ENCODE data around the gene TRPM3.
"Not testable (repeated sequence)": the region's sequence is repeated elsewhere in the genome, so short reads cannot be mapped to it uniquely, and the experiment has no call there.

The TRPM3 gene

GRCh38 chr9:70658765-70659164, 462.7 kb downstream of the TRPM3 start:
- no peaks in the 10 kb centered on the region for H3K4me1 ChIP-seq
- H3K4me3 ChIP-seq (ENCODE audit: low read depth, low read length) = no peak overlapping the region
- no peak overlapping the region for H2AFZ ChIP-seq
- H3K27me3 ChIP-seq (ENCODE audit: control insufficient read depth, insufficient read depth, low read length) = no peaks in the 10 kb centered on the region
- no peak for TF ChIP-seq CTCF (IDR thresholded peaks at IDR 0.05)
- H3K9ac ChIP-seq = no peak overlapping the region
- H3K4me2 ChIP-seq (ENCODE audit: low read length) = no peak overlapping the region
- no peak overlapping the region for H3K27ac ChIP-seq
- H3K36me3 ChIP-seq (ENCODE audit: control insufficient read depth, insufficient read depth, low read length) = no peaks in the 10 kb centered on the region
- no peaks in the 10 kb centered on the region for H3K9me3 ChIP-seq (ENCODE audit: control insufficient read depth, low read length)
- no peaks in the 10 kb centered on the region for H3K79me2 ChIP-seq

GRCh38 chr9:70656281-70656680, 465.1 kb downstream of the TRPM3 start:
- H3K27me3 ChIP-seq (ENCODE audit: control insufficient read depth, insufficient read depth, low read length) = no peaks in the 10 kb centered on the region
- no peak overlapping the region for H3K4me2 ChIP-seq (ENCODE audit: low read length)
- no peak overlapping the region for H3K27ac ChIP-seq
- no peak overlapping the region for H3K9ac ChIP-seq
- H3K4me1 ChIP-seq = no peaks in the 10 kb centered on the region
- no peaks in the 10 kb centered on the region for H3K79me2 ChIP-seq
- H2AFZ ChIP-seq = no peak overlapping the region
- no peak overlapping the region for H3K4me3 ChIP-seq (ENCODE audit: low read depth, low read length)
- no peak for TF ChIP-seq CTCF (IDR thresholded peaks at IDR 0.05)
- no peaks in the 10 kb centered on the region for H3K36me3 ChIP-seq (ENCODE audit: control insufficient read depth, insufficient read depth, low read length)
- H3K9me3 ChIP-seq (ENCODE audit: control insufficient read depth, low read length) = no peaks in the 10 kb centered on the region

- Histone ChIP-seq H3K4me1 (no peaks in the 10 kb centered on the region), H3K4me2 (ENCODE audit: low read length) (no peak overlapping the region), H3K79me2 (no peaks in the 10 kb centered on the region), H3K9me3 (ENCODE audit: control insufficient read depth, low read length) (no peaks in the 10 kb centered on the region), H3K4me3 (ENCODE audit: low read depth, low read length) (no peak overlapping the region), H3K27ac (no peak overlapping the region), H2AFZ (no peak overlapping the region), H3K27me3 (ENCODE audit: control insufficient read depth, insufficient read depth, low read length) (no peaks in the 10 kb centered on the region), H3K36me3 (ENCODE audit: control insufficient read depth, insufficient read depth, low read length) (no peaks in the 10 kb centered on the region), H3K9ac (no peak overlapping the region)
- no peak for TF ChIP-seq CTCF (IDR thresholded peaks at IDR 0.05)
Measured at GRCh38 chr9:70654144-70654543, 467.3 kb downstream of the TRPM3 start.

GRCh38 chr9:70644627-70645026, 476.8 kb downstream of the TRPM3 start:
- not testable (repeated sequence) for H3K79me2 ChIP-seq; H3K9me3 ChIP-seq (ENCODE audit: control insufficient read depth, low read length); H3K36me3 ChIP-seq (ENCODE audit: control insufficient read depth, insufficient read depth, low read length); H3K4me1 ChIP-seq; H3K4me2 ChIP-seq (ENCODE audit: low read length); H3K27me3 ChIP-seq (ENCODE audit: control insufficient read depth, insufficient read depth, low read length); H3K9ac ChIP-seq; H3K4me3 ChIP-seq (ENCODE audit: low read depth, low read length); H3K27ac ChIP-seq; H2AFZ ChIP-seq

- H3K4me2 ChIP-seq (ENCODE audit: low read length) = no peak overlapping the region
- H3K4me1 ChIP-seq = no peaks in the 10 kb centered on the region
- H3K79me2 ChIP-seq = no peaks in the 10 kb centered on the region
Measured at GRCh38 chr9:70642341-70642740, 479.1 kb downstream of the TRPM3 start.

More at GRCh38 chr9:70642341-70642740, 479.1 kb downstream of the TRPM3 start:
- Histone ChIP-seq H2AFZ (no peak overlapping the region), H3K27me3 (ENCODE audit: control insufficient read depth, insufficient read depth, low read length) (no peaks in the 10 kb centered on the region), H3K4me3 (ENCODE audit: low read depth, low read length) (no peak overlapping the region), H3K9me3 (ENCODE audit: control insufficient read depth, low read length) (no peaks in the 10 kb centered on the region), H3K36me3 (ENCODE audit: control insufficient read depth, insufficient read depth, low read length) (no peaks in the 10 kb centered on the region), H3K27ac (no peak overlapping the region), H3K9ac (no peak overlapping the region)
- no peak for TF ChIP-seq CTCF (IDR thresholded peaks at IDR 0.05)
